Measurements from ENCODE around the gene STK24.

The STK24 gene

DNA sequence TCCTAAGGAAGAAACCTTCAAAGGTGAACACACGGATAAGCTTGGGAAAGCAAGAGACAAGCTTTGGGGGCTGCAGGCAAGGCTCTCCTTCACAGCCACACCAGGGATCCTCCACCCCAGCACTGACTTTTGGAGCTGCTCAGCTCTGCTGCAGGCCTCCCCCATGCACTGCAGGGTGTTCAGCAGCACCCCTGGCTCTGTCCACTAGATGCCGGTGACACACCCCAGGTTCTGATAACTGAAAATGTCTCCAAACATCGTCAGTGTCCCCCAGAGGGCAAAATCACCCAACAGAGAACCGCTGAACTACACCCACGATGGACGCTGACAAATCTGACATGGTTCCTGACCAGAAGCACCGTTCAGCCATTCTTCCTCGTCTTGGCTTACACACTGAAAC is 90.5 kb downstream of the STK24 start:
- no peak for DNase-seq

DNA sequence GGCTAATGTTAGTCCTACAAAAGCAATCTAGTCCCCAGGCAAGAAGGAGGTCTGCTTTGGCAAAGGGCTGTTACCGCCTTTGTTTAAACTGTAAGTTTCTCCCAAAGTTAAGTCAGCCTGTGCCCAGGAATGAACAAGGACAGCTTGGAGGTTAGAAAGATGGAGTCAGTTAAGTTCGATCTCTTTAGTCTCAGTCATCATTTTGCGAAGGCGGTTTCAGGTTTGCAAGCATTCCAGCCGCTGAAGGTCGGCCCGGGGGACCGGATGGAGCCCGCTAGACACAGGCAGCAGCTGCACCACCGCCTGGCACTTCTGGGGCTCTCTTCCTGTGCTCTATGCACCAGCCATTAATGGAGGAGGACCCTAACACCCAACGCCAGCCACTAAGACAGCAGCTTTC is 91.3 kb downstream of the STK24 start:
- DNase-seq = no peak

DNA sequence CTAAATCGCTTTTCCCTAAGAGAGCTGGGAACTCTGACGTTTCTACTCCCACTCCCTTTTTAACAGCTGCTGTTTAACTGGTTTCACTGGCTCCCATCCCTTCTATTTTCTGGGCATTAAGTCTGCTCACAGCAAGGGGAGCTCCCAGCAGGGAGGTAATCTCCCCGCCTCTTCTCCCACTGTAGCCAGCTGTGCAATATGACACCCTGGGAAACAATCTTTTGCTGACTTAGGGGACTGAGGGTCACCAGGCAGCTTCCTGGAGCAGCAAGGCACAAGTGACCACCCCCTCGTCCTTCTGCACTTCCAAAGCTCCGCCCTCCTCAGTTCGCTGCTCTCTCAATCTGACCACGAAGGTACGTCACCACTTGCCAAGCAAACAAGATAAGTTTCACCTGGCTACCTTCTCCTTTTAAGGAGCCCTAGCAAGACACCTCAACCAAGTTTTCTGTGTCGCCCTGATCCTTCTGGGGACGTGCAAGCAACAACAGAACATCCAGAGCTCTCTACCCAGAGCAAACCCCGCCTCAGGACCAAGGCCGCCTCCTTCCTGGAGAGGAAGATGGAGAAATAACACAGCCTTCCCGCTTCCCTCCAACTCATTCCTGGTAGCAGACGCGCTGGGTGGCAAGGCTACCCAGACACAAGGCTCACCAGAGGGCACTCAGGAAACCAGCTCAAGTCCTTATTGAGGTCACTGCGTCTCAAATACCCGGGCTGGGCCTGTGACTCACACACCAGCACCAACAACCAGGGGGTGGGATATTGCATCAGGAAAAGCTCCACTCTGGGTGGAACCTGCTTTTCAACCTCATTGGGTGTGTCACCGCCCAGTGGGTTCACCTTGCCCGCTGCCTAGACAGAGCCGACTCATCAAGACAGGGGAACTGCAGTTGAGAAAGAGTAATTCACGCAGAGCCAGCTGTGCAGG is 92.4 kb downstream of the STK24 start:
- DNase-seq = peak; percentile 81

DNA sequence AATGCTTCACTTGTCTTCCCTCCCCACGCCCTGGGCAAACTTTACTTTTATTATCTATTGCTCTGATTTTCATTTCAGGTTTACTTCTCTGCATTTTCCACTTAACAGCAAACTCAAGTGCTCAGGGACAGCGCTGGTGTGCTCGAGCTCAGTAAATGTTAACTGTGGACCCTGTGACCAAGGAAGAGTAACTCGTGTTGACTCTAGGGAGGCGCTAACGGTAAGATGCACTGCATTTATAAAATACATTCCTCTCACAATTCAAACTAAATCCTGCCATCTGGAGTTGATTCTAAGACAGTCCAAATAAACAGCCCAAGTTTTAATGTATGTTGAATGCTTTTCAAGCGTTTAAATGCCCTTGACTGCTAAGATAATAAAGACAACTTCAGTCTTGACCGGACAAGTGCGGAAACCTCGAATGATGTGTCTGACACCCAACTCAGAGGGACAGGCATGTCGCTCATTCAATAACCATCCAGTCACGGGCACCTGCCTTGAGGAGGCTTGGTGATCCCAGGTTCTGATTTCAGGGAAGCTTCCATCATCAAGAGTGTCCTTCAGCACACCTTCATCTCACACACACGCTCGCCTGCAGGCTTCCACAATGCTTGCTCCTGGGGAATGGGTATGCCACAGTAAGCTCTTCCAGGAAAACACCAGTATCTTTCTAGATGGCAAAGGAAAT is 93.2 kb downstream of the STK24 start:
- DNase-seq = no peak

DNA sequence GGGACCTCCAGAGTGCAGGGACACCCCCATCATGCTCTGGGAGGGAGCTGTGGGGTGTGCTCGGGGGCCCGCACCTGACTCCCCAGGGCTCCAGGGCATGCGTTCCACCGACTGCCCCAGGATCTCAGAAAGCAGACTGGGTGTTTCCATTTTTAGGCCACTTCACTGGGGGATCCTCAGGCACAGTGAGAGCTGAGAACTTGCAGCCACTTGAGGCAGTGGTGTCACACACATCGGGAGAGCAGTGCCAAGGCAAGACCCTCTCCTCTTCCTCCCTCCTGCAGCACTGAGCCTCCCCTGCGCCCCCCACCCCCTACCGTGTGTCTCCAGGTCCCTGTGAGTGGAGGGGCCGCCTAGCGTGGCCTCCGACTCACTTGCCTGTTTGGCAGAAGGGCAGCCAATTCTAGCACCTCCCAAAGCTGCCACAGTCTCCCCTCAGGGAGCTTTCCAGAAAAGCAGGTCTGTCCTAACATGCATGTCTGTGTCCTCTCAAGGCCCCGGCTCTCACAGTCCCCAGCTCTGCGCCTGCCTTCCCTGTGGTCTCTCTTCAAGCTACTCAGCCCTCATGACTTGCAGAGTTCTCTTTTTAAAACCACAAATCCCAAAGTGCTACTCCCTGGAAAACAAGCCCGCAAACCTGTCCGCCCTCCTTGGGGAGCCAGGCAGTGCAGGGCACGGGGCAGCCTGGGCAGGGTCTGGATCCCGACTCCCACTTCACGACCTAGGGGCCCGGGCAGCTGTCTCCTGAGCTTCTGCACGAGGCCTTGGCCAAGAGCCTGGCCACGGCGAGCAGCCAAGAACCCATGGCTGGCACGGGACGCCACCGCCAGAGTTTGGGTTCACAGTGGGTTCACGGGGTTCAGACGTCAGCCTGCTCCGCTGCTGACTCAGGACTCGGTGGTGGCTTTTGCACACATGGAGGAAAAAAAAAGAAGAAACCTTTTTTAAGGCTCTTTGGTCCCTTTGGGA is 94.1 kb downstream of the STK24 start:
- no peak for DNase-seq

DNA sequence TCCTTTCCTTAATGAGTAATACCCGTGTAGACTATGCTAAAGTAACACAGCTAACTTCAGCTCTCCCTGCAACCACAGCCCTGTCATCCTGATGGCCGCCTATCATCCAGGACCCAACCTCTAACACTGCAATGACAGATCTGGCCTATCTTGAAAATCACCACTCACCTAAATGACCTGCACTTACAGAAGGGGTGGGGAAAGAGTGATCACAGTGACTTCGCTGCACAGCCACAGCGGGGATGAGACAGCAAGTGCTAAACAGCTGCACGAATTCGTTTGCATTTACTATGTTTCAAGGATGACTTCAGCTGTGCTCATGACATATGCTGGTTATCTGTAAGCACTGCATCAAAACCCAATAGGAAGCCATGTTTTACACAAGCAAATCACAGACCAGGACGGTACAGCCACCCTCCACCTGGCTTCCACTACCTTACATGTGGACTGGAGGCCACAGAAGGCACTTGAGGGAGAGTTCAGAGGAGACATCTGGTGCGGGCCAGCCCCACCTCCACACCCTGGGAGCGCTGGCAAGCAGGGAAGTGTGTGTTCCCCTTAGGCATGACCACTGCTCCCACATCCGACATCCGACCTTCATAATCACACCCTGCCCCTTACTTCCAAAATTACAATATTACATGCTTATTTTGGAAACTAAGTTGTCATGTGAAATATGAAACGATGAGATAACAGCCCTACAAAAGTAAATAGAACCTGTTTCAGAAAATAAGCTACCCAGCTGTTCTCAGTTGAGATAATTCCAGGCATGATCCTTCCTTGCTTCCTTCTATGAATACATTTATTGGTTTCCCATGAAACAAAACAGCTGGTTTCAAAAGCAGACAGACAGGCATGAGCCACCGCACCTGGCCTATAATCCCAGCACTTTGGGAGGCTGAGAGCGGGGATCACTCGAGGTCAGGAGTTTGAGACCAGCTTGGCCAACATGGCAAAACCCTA is 95.7 kb downstream of the STK24 start:
- peak; percentile 56 for DNase-seq

DNA sequence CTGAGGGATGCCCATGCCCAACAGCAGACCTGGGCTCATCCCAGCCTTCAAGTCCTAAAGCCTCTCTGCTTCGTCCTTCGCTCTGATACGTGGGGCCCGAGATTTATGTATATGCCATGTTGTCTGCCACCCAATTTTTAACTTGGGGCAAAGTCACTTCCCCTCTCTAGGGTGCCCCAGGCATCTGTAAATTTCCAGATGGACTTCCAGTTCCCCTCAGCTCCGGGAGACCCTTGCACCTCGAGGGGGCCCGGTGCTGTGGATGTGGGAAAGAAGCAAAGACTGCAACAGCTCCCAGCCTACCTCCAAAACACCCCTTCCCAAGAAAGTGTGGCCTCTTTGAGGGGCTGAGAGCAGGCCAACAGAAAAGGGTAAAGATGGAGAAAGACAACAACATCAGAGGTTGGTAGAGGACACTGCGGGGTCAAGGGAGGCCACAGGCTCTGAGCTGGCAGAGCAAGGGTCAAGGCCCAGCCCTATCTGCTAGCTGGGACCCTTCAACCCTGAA is 97.4 kb downstream of the STK24 start:
- no peak for DNase-seq

DNA sequence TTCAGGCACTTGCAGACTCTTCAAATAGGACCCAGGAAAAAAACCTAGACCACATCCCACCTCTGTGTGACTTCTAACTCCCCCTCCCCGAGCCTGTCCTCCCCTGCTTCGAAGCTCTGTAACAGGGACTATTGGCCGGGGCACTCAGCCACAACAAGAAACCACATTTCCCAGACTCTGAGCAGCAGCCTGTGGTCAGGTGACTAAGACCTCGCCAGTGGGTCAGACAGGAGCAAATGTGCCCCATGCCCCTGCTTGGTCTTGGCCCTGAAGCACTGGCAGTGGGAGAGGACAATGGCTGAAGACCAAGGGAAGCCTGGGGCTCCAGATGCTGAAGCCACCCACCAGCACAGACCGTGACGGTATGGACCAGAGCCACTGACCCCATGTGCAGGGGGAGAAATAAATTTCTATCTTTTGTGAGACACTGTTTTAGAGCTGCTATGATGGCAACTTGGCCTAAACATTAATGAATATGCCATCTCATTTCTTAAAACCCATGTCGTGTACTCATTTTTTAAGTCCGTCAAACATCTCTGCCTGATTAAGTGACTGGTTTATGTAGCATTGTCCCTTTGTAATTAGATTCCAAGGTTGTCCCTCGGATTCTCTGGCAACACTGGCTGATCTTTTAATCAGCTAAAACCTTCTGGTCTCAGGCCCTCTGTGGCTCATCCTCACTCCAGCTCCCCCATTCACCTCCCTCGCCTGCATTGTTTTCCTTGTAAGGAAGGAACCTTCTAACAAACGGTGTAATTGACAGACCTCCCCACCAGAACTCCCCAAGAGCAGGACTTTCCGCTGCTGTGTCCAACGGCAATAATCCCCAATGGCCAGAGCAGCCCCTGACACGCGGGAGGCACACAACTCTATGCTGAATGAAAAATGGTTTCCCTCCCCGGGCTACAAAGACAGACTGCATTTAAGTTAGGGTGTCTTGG is 98.4 kb downstream of the STK24 start:
- peak; percentile 45 for DNase-seq

DNA sequence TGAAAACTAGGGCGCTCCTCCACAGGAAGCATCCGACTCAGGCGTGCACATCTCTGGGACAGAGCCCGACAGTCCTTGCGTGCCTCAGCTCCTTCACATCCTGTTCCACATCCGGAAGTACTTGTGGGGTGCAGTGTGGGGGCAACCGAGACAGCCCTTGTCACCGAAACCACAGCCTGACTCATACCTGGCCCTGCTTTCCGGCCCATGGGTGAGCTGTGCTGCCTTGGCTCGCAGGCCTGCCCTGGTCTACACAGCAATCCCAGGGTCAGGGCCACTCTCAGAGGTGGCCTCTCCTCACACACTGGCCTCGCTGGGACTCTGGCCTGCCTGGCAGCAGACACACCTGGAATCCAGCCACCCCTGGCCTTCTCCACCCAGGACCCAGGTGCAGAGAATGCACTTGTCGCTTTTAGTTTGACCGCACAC is 100.4 kb downstream of the STK24 start:
- peak; percentile 90 for DNase-seq

DNA sequence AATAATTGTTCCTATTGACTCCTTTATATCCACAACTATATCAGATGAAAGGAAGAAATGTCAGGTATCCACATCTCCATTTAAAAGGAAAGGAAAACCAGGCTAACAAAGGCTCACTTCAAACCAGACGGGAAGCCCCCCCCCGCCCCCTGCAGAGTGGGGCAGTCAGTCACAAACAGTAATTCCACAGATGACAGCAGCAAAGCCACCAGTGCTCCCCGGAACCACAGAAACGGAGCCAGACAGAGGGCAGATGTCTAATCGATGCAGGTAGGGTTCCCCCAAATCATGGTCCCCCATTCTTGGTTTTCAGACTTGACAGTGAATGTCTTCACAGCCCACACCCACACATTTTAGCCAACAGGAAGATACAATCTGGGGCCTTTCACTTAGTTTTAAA is 100.8 kb downstream of the STK24 start:
- peak; percentile 78 for DNase-seq

DNA sequence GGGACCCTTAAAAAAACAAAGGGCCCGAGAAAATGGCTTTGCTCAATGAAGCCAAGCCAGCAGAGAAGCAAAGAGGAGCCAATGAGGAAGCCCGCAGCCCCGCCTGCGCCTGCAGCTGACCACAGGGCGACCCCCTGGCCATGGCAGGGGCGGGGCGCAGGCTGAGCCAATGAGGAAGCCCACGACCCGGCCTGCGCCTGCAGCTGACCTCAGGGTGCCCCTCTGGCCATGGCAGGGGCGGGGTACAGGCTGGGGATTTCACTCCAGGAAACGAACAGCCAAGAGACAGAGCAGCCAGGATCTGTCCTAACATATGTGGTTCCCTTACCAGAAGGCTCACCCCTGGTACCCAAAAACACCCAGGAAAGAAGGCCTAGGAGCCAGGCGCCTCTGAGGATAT is 101.4 kb downstream of the STK24 start:
- no peak for DNase-seq

DNA sequence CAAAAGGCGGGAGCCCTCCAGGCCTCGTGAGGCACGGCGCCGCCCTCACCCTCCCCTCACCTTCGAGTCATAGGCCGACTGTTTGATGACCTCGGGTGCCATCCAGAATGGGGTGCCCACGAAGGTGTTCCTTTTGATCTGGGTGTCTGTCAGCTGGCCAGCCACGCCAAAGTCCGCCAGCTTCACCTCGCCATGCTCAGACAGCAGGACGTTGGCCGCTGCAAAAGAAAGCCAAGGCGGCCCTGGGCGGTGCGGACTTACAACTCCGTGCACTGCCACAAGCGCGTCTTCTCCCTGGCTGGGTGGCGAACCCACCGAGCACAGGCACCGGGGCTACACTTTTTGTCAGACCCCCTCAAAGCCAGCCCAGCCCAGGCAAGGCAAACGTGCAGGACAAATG is 102.1 kb downstream of the STK24 start:
- DNase-seq = no peak

DNA sequence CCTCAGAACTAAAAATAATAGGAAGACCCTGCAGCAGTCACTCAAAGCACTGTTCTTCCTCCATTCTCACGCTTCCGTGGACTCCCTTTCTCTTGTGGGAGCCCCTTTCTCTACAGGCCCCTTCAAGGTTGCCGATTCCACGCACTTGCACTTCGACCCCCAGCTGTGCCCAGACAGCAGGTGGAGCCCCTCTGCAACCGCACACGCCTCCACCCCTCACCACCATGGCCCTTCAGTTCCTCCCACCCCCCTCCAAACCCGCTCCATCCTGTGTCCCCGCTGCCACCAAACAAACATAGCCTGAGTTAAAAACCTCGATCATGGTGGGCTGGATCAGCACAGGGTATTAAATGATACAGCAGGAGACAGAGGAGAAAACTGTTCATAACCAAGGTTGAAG is 102.6 kb downstream of the STK24 start:
- DNase-seq = no peak

DNA sequence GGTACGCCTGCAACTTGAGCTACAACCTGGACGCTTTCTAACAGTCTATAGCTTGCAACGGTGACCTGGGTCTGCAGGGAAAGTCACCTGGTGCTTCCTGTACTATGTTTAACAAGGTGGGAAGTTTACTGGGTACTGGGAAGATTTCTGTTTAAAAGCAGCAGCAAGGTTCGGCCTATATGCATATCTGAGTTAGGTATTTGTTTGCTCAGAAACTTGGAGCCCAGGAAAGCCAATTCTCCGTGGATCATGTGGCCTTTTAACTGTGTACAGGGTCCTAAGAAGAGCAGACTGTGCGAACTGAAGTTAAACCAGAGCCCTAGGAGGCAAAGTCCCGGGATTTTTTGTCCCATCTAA is 103.1 kb downstream of the STK24 start:
- no peak for DNase-seq

DNA sequence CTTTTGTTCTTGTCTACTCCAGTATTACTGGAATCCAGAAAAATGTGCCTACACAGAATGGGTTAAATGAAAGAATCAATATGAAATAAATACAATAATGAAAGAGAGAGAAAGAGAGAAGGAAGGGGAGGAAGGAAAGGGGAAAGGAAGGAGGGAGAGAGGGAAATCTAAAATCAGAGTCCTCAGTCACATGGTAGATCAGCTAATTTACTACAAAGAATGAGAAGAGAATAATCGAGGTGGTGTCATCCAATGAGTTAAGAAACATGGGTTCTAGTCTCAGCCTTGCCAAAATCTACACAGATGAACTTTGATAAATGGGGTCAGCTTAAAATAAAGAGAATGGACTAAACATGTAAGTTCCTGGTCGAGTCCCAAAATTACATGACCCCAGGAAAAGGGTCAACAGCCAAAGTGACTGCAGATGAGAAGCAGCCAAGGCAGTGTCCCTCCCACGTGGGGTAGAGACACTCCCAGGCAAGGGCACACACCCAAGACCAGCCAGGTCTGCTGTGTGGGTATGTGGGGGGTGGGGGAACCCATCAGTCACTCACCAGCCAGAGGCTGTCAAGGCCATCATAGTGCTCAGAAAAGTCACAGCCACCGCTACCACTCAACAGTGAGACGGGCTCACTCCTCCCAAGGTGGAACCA is 103.6 kb downstream of the STK24 start:
- no peak for DNase-seq

DNA sequence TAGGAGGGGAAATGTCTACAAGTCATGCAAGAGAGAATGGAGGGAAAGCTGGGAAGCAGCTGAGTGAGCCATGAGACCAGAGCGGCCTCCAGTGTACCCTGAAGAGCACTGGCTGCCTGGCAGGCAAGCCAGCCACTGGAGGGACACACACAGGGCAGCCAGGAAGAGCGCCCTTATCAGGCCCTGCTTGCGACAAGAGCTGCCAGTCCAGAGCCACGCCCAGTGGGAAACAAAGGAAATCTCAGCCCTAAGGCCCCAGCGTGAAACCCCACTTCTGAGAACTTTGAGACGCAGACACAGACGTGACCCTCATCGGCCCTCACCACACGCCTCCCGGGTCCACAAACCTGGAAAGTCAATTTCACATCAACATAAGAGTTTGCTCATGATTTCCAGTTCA is 105.0 kb downstream of the STK24 start:
- DNase-seq = no peak

DNA sequence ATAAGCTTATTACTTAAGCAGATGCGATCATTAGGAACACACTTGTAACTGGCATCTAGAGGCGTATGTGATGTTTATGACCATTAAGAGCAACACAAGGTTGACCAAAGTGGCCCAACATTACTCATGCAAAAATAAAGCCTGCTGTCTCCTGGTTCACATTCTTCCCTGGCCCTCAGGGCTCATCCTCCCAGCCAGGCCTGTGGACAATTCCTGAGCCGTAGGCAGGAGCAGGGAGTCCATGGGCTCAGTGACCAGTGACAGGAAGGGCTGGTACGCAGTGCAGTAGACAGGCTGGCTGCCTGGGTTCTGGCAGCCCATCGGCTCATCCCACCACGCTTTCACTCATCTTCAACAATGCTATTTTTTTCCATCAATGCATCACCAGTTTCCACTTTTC is 106.0 kb downstream of the STK24 start:
- DNase-seq = no peak

DNA sequence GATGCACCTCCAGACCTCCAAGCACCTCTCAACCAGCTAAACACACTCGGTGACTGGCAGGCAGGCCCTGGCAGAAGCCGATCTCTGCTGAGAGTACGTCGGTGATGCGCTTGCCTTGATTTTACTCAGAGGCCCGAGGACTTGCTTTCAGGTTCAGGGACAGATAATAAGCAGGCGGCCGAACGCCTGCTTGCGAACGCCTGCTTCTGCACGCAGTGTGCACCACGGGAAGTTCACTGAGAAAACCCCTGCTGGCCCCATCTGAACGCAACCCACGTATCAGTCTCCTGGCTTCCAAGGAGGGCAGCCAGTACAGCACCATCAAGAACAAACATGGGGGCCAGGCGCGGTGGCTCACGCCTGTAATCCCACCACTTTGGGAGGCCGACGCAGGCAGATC is 108.0 kb downstream of the STK24 start:
- no peak for DNase-seq

DNA sequence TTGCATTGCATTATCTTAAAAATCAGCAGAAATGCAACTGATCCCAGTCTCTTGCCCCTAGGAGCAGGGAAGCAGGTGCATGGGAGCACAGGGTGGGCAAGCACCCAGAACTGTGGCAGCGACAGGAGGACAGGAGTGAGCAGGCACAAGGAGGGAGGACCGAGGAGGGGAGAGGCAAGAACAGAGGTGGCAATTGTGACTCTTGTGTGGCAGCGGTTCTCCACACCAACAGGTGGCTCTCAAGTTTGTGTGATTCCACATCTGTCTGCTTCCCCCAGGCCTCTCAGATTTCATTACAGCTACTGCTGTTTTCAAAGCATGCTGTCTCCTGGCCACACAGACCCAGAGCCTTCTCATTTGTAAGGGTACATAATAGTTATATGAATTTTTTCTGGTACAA is 108.5 kb downstream of the STK24 start:
- no peak for DNase-seq
